ENCODE results near the gene PDE10A. TPM values are rescaled to one million over a fixed set of nuclear protein-coding genes. Genes with fewer than 3 reads are reported as not detected.

PDE10A gene
- total and polyA plus RNA-seq, 4 donors: 1.0 to 6.2 (median 3.0) TPM

GRCh38 chr6:165548450-165548849 is 114.6 kb downstream of the PDE10A start:
- WGBS, 2 donors: 92 to 99% methylated on average over 2 of the region's 2 CpGs
- peaks cover 0 to 22% (median 9%) of the 10 kb centered on the region in 5 donors for H3K4me1 ChIP-seq (ENCODE audit: control insufficient read depth in 5 of 5, insufficient read depth in 5 of 5, low read length in 5 of 5)
- ATAC-seq (ENCODE audit: insufficient read depth, low FRiP score): no peak

GRCh38 chr6:165545806-165546205 is 117.2 kb downstream of the PDE10A start:
- no peaks in the 10 kb centered on the region for H3K27me3 ChIP-seq (ENCODE audit: control insufficient read depth in 3 of 3, insufficient read depth in 3 of 3, low read length in 2 of 3)
- no peak for TF ChIP-seq CTCF (IDR thresholded peaks at IDR 0.05; ENCODE audit: control extremely low read depth, extremely low read depth)
- 76 to 80% methylated on average over 2 of the region's 2 CpGs for WGBS, 2 donors
- no peak overlapping the region for H3K4me3 ChIP-seq
- no peak overlapping the region for H3K9ac ChIP-seq (ENCODE audit: insufficient read depth in 1 of 2, low read length in 2 of 2)
- DNase-seq: peak in 2 of 3 donors; percentile 92 to 94
- H3K27ac ChIP-seq (ENCODE audit: low read depth in 1 of 2, low read length in 1 of 2): no peak overlapping the region
- no peak for ATAC-seq (ENCODE audit: insufficient read depth, low FRiP score)
- H3K36me3 ChIP-seq (ENCODE audit: control insufficient read depth in 4 of 4, insufficient read depth in 4 of 4, low read length in 4 of 4): no peaks in the 10 kb centered on the region
- no peaks in the 10 kb centered on the region for H3K9me3 ChIP-seq (ENCODE audit: control insufficient read depth in 4 of 4, insufficient read depth in 3 of 4, low read length in 3 of 4)
- H3K4me1 ChIP-seq (ENCODE audit: control insufficient read depth in 5 of 5, insufficient read depth in 5 of 5, low read length in 5 of 5): peaks cover 0 to 22% (median 4%) of the 10 kb centered on the region in 5 donors

More at GRCh38 chr6:165548450-165548849, 114.6 kb downstream of the PDE10A start:
- no peaks in the 10 kb centered on the region for H3K36me3 ChIP-seq (ENCODE audit: control insufficient read depth in 4 of 4, insufficient read depth in 4 of 4, low read length in 4 of 4)
- H3K4me3 ChIP-seq: no peak overlapping the region
- H3K9me3 ChIP-seq (ENCODE audit: control insufficient read depth in 4 of 4, insufficient read depth in 3 of 4, low read length in 3 of 4): no peaks in the 10 kb centered on the region
- H3K9ac ChIP-seq (ENCODE audit: insufficient read depth in 1 of 2, low read length in 2 of 2): no peak overlapping the region
- no peaks in the 10 kb centered on the region for H3K27me3 ChIP-seq (ENCODE audit: control insufficient read depth in 3 of 3, insufficient read depth in 3 of 3, low read length in 2 of 3)
- no peak overlapping the region for H3K27ac ChIP-seq (ENCODE audit: low read depth in 1 of 2, low read length in 1 of 2)
- TF ChIP-seq CTCF (IDR thresholded peaks at IDR 0.05; ENCODE audit: control extremely low read depth, extremely low read depth): no peak
- no peak for DNase-seq

GRCh38 chr6:165543781-165544180 is 119.3 kb downstream of the PDE10A start:
- H3K27ac ChIP-seq (ENCODE audit: low read depth in 1 of 2, low read length in 1 of 2): no peak overlapping the region
- 92 to 94% methylated on average over 4 of the region's 4 CpGs for WGBS, 2 donors
- peaks cover 0 to 22% (median 4%) of the 10 kb centered on the region in 5 donors for H3K4me1 ChIP-seq (ENCODE audit: control insufficient read depth in 5 of 5, insufficient read depth in 5 of 5, low read length in 5 of 5)
- no peaks in the 10 kb centered on the region for H3K36me3 ChIP-seq (ENCODE audit: control insufficient read depth in 4 of 4, insufficient read depth in 4 of 4, low read length in 4 of 4)
- no peak overlapping the region for H3K4me3 ChIP-seq
- no peaks in the 10 kb centered on the region for H3K9me3 ChIP-seq (ENCODE audit: control insufficient read depth in 4 of 4, insufficient read depth in 3 of 4, low read length in 3 of 4)
- TF ChIP-seq CTCF (IDR thresholded peaks at IDR 0.05; ENCODE audit: control extremely low read depth, extremely low read depth): no peak
- H3K27me3 ChIP-seq (ENCODE audit: control insufficient read depth in 3 of 3, insufficient read depth in 3 of 3, low read length in 2 of 3): no peaks in the 10 kb centered on the region
- no peak overlapping the region for H3K9ac ChIP-seq (ENCODE audit: insufficient read depth in 1 of 2, low read length in 2 of 2)
- DNase-seq (peak in 2 of 3 donors; percentile 37 to 62), ATAC-seq (ENCODE audit: insufficient read depth, low FRiP score) (no peak)

- Histone ChIP-seq H3K4me1 (ENCODE audit: control insufficient read depth in 5 of 5, insufficient read depth in 5 of 5, low read length in 5 of 5) (peaks cover 0 to 7% (median 3%) of the 10 kb centered on the region in 5 donors), H3K27ac (ENCODE audit: low read depth in 1 of 2, low read length in 1 of 2) (no peak overlapping the region), H3K4me3 (no peak overlapping the region), H3K9me3 (ENCODE audit: control insufficient read depth in 4 of 4, insufficient read depth in 3 of 4, low read length in 3 of 4) (no peaks in the 10 kb centered on the region), H3K9ac (ENCODE audit: insufficient read depth in 1 of 2, low read length in 2 of 2) (no peak overlapping the region), H3K27me3 (ENCODE audit: control insufficient read depth in 3 of 3, insufficient read depth in 3 of 3, low read length in 2 of 3) (no peaks in the 10 kb centered on the region), H3K36me3 (ENCODE audit: control insufficient read depth in 4 of 4, insufficient read depth in 4 of 4, low read length in 4 of 4) (no peaks in the 10 kb centered on the region)
- TF ChIP-seq CTCF (IDR thresholded peaks at IDR 0.05; ENCODE audit: control extremely low read depth, extremely low read depth): no peak
- 92 to 96% methylated on average over 4 of the region's 4 CpGs for WGBS, 2 donors
- ATAC-seq (ENCODE audit: insufficient read depth, low FRiP score): no peak
- DNase-seq: no peak
Observed at GRCh38 chr6:165536911-165537310, 126.1 kb downstream of the PDE10A start.
